K562 (cell line): ENCODE results near the gene SLC37A4. TPM values are rescaled to one million over a fixed set of nuclear protein-coding genes. Genes with fewer than 3 reads are reported as not detected.

Source experiments
- C11orf30 ChIP-seq: fragments of 450-650 bp; IDR thresholded peaks from 2 replicates; pipeline ENCODE4 v1.6.1; 2016; ENCODE audit warnings: low read depth, mild to moderate bottlenecking
- CAMTA2 ChIP-seq: fragments of 250-450 bp; sonication (Bioruptor Pico); conservative IDR thresholded peaks from 2 replicates; pipeline ENCODE4 v1.5.1; 2022
- DDX20 ChIP-seq: fragments of 450-650 bp; IDR thresholded peaks from 2 replicates; pipeline ENCODE4 v1.6.1; 2016; ENCODE audit warnings: missing genetic modification characterization, low read depth, mild to moderate bottlenecking, missing compliant biosample characterization, moderate library complexity
- E2F8 ChIP-seq: fragments of 450-650 bp; IDR thresholded peaks from 2 replicates; pipeline ENCODE4 v1.7.1; 2018; ENCODE audit warnings: mild to moderate bottlenecking, low read depth; ENCODE audit not compliant: partially characterized antibody
- ETV1 ChIP-seq: fragments of 450-650 bp; conservative IDR thresholded peaks from 2 replicates; pipeline ENCODE4 v1.6.1; 2016; ENCODE audit warnings: missing genetic modification characterization, control low read depth, low read depth, missing compliant biosample characterization
- FOXJ3 ChIP-seq: sonication (generic); formaldehyde crosslinking; IDR thresholded peaks from 2 replicates; pipeline ENCODE4 v1.4.0; 2020; ENCODE audit warnings: mild to moderate bottlenecking, missing genetic modification reagents
- JUNB ChIP-seq: fragments of 450-650 bp; formaldehyde crosslinking; conservative IDR thresholded peaks from 2 replicates; pipeline ENCODE4 v1.4.0; 2020; ENCODE audit warnings: mild to moderate bottlenecking
- JUND ChIP-seq, 2 experiments: IDR thresholded peaks; 2 replicates in 1 of 2; 3 replicates in 1 of 2; pipeline ENCODE4 v1.6.1; 2011; ENCODE audit warnings: borderline replicate concordance in 2 of 2, low read depth in 2 of 2, low read length in 2 of 2, improper control_type of control experiment in 1 of 2, missing biosample characterization in 1 of 2, missing genetic modification characterization in 1 of 2, missing genetic modification reagents in 1 of 2
- LARP7 ChIP-seq: fragments of 450-650 bp; IDR thresholded peaks from 2 replicates; pipeline ENCODE4 v1.6.1; 2016
- MAFG ChIP-seq: fragments of 450-650 bp; conservative IDR thresholded peaks from 2 replicates; pipeline ENCODE4 v1.6.1; 2016; ENCODE audit warnings: missing genetic modification characterization, missing compliant biosample characterization
- MIER1 ChIP-seq: fragments of 450-650 bp; IDR thresholded peaks from 2 replicates; pipeline ENCODE4 v1.6.1; 2016; ENCODE audit warnings: antibody characterized with exemption, mild to moderate bottlenecking, low read depth
- NCOA2 ChIP-seq, 2 experiments: fragments of 450-650 bp; IDR thresholded peaks; 2 replicates each; pipeline ENCODE4 v1.6.1; 2018; ENCODE audit warnings: mild to moderate bottlenecking in 2 of 2, moderate library complexity in 1 of 2; ENCODE audit not compliant: partially characterized antibody in 2 of 2
- NFXL1 ChIP-seq: fragments of 450-650 bp; formaldehyde crosslinking; IDR thresholded peaks from 2 replicates; pipeline ENCODE4 v1.4.0; 2021; ENCODE audit warnings: mild to moderate bottlenecking
- PHB ChIP-seq: fragments of 250-450 bp; sonication (Bioruptor Pico); IDR thresholded peaks from 2 replicates; pipeline ENCODE4 v1.5.0; 2021
- RAD21 ChIP-seq, 2 experiments: fragments of 250-450 bp in 1 of 2; fragments of 450-650 bp in 1 of 2; sonication (Bioruptor Pico) in 1 of 2; formaldehyde crosslinking in 1 of 2; IDR thresholded peaks in 1 of 2; conservative IDR thresholded peaks in 1 of 2; 2 replicates each; pipeline versions ENCODE4 v1.4.0 to v1.8.0; 2020 to 2022; ENCODE audit warnings: mild to moderate bottlenecking in 2 of 2, moderate library complexity in 1 of 2
- RBBP5 ChIP-seq: fragments of 200-600 bp; sonication (generic); IDR thresholded peaks from 2 replicates; pipeline ENCODE4 v1.6.1; 2012; ENCODE audit warnings: borderline replicate concordance, mild to moderate bottlenecking, low read length, control low read depth, inconsistent platforms; ENCODE audit not compliant: insufficient read depth, poor library complexity, severe bottlenecking
- RBM25 ChIP-seq: fragments of 200-400 bp; formaldehyde crosslinking; IDR thresholded peaks from 2 replicates; pipeline ENCODE4 v1.6.1; 2018; ENCODE audit warnings: low read length, low read depth, moderate library complexity; ENCODE audit not compliant: severe bottlenecking
- SMARCE1 ChIP-seq: fragments of 450-650 bp; IDR thresholded peaks from 2 replicates; pipeline ENCODE4 v1.7.1; 2016; ENCODE audit warnings: mild to moderate bottlenecking
- ZC3H8 ChIP-seq: fragments of 450-650 bp; IDR thresholded peaks from 2 replicates; pipeline ENCODE4 v1.6.1; 2017
- ZNF239 ChIP-seq: fragments of 250-450 bp; sonication (Bioruptor Pico); IDR thresholded peaks from 2 replicates; pipeline ENCODE4 v1.4.0; 2020; ENCODE audit warnings: mild to moderate bottlenecking
- ZNF316 ChIP-seq: fragments of 450-650 bp; IDR thresholded peaks from 2 replicates; pipeline ENCODE4 v1.6.1; 2016
- ZNF668 ChIP-seq: fragments of 250-450 bp; sonication (Bioruptor Pico); IDR thresholded peaks from 2 replicates; pipeline ENCODE4 v1.8.0; 2022; ENCODE audit warnings: mild to moderate bottlenecking, inconsistent platforms
- ZNF764 ChIP-seq: fragments of 250-450 bp; sonication (Bioruptor Pico); IDR thresholded peaks from 2 replicates; pipeline ENCODE4 v1.4.0; 2020; ENCODE audit warnings: low read depth, mild to moderate bottlenecking, moderate library complexity
- polyA plus RNA-seq, 8 experiments: library from polyadenylated mRNA; depleted of rRNA in 4 of 8; stranded (reverse) in 5 of 8; unstranded in 3 of 8; fragments of >200 nt; fragmentation: Nextera tagmentation in 2 of 8; fragmentation: Illumina TruSeq in 1 of 8; extraction: Ambion mirVana in 2 of 8; extraction: Trizol in 1 of 8; gene quantifications; 2 replicates each; pipeline versions ENCODE4 v1.2.1 to v1.2.3, GENCODE V29; 2011 to 2014; ENCODE audit warnings: inconsistent platforms in 1 of 8, missing spikeins in 1 of 8
- total RNA-seq, 7 experiments: library from RNA; depleted of rRNA in 6 of 7; stranded (reverse); fragments of >200 nt in 6 of 7; fragmentation: Illumina TruSeq in 2 of 7; extraction: Trizol in 2 of 7; gene quantifications; 2 replicates each; pipeline versions ENCODE4 v1.2.1 to v1.2.3, GENCODE V29; 2011 to 2021; ENCODE audit warnings: low replicate concordance in 1 of 7
- TF ChIP-seq, protein P1 (sequence below): fragments of 450-650 bp; IDR thresholded peaks from one replicate; pipeline ENCODE4 v1.6.1; 2018; ENCODE audit warnings: mild to moderate bottlenecking, moderate library complexity; ENCODE audit not compliant: partially characterized antibody
- TF ChIP-seq, protein P2 (sequence below): fragments of 450-650 bp; formaldehyde crosslinking; IDR thresholded peaks from 2 replicates; pipeline ENCODE4 v1.4.0; 2020; ENCODE audit warnings: mild to moderate bottlenecking, moderate library complexity

The SLC37A4 gene
- total and polyA plus RNA-seq, 9 of the 15 experiments (the other 6 are each of a cell fraction or from before 2014, with no cell fraction given) = 24.7 to 73.9 (median 40.7) TPM

DNA sequence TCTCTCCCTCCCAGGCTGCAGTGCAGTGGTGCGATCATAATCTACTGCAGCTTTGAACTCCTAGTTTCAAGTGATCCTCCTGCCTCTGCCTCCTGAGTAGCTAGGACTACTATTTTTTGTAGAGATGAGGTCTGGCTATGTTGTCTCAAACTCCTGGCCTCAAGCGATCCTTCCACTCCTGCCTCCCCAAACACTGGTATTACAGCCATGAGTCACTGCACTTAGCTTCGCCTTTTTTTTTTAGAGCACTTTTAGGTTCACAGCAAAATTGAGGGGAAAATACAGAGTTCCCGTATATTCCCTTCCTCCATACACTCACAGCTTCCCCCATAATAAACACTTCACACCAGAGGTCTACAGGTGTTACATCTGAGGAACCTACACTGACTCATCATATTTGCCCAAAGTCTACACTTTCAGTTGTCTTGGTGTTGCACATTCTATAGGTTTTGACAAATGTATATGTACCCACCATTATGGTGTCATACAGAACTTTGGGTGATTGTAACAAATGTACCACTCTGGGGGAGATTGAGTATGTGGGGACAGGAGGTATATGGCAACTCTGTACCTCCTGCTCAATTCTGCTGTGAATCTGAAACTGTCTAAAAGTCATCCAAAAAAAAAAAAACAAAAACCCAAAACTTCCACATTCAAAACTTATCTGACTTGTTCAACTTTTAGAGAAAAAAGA lies 11.3 kb upstream of the SLC37A4 start (continued):
- TF ChIP-seq ZNF764 (CRISPR knock-in tag) (no peak), PHB (CRISPR knock-in tag) (no peak), DDX20 (tag) (no peak), RBM25 (no peak), ZNF239 (CRISPR knock-in tag) (no peak), ZNF668 (CRISPR knock-in tag) (no peak), RBBP5 (no peak), LARP7 (no peak), MAFG (tag) (peak; percentile 39; the same call in 1 of the 2 replicates), RAD21 (CRISPR knock-in tag; conservative IDR thresholded peaks at IDR 0.05 in 1 of 2, IDR thresholded peaks at IDR 0.05 in 1 of 2) (no peak), ZNF316 (peak; percentile 87), SMARCE1 (no peak), E2F8 (no peak), CAMTA2 (CRISPR knock-in tag) (no peak), JUNB (no peak), NFXL1 (CRISPR knock-in tag) (no peak), ETV1 (no peak), MIER1 (no peak), C11orf30 (peak; percentile 66), JUND (IDR thresholded peaks at IDR 0.05; ENCODE audit: borderline replicate concordance, low read depth, low read length) (0 out of 2 replicates have a peak, but pooled peaks have one; percentile 16), JUND (tag; IDR thresholded peaks at IDR 0.05; ENCODE audit: borderline replicate concordance, low read depth, low read length) (no peak), NCOA2 (IDR thresholded peaks at IDR 0.05; ENCODE audit: partially characterized antibody in 2 of 2) (no peak), ZC3H8 (no peak), FOXJ3 (CRISPR knock-in tag) (no peak)
- TF ChIP-seq, protein P1, sequence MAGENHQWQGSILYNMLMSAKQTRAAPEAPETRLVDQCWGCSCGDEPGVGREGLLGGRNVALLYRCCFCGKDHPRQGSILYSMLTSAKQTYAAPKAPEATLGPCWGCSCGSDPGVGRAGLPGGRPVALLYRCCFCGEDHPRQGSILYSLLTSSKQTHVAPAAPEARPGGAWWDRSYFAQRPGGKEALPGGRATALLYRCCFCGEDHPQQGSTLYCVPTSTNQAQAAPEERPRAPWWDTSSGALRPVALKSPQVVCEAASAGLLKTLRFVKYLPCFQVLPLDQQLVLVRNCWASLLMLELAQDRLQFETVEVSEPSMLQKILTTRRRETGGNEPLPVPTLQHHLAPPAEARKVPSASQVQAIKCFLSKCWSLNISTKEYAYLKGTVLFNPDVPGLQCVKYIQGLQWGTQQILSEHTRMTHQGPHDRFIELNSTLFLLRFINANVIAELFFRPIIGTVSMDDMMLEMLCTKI = no peak
- TF ChIP-seq, protein P2, sequence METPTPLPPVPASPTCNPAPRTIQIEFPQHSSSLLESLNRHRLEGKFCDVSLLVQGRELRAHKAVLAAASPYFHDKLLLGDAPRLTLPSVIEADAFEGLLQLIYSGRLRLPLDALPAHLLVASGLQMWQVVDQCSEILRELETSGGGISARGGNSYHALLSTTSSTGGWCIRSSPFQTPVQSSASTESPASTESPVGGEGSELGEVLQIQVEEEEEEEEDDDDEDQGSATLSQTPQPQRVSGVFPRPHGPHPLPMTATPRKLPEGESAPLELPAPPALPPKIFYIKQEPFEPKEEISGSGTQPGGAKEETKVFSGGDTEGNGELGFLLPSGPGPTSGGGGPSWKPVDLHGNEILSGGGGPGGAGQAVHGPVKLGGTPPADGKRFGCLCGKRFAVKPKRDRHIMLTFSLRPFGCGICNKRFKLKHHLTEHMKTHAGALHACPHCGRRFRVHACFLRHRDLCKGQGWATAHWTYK (CRISPR knock-in tag) = no peak
